ENCODE results near the gene RBM3.

DNA sequence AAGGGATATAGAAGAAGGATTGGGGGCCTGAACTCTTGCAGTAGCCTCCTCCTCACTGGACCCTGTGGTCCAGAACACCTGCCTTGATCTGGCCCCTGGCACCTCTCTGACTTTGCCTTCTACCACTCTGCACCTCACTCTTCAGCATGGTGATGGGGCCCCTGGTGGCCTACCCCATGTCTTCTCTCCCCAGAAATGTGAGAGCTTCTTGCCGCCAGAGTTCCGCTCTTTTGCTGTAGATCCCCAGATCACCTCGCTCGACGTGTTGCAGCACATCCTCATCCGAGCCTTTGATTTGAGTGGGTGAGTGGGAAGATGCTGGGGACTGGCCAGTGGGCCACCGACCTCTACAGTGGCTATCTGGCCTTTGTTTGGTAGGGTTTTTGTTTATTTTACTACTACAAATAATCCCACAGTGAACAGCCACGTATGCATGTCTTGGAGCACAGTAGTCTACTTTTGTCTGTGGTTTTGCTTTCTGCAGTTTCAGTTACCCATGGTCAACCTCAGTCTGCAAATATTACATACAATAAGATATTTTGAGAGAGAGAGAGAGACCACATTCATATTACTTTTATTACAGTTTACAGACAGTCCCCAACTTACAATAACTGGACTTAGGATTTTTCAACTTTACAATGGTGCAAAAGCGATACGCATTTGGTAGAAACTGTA is 33.0 kb upstream of the RBM3 start:
- no peak for TF ChIP-seq EP300 (IDR thresholded peaks at IDR 0.05)
- TF ChIP-seq POLR2AphosphoS5 (IDR thresholded peaks at IDR 0.05) = no peak
- no peak for TF ChIP-seq CTCF (IDR thresholded peaks at IDR 0.05)
- no peak for TF ChIP-seq POLR2A (IDR thresholded peaks at IDR 0.05)

All from gastroesophageal sphincter (tissue), 3 donors.